ENCODE measurements around the gene CIROP.

GRCh38 chr14:23141706-23142444, 37.1 kb upstream of the CIROP start:
- no peak for TF ChIP-seq POLR2A (IDR thresholded peaks at IDR 0.05)
- no peak for TF ChIP-seq CTCF (IDR thresholded peaks at IDR 0.05)

Measured in heart left ventricle (tissue), 13 donors.